T-helper 1 cell treated with Interleukin-12 subunit alpha and Interleukin-12 subunit beta and Interleukin-4 antibody, amounts not matched to agents 30 ng/mL and 1 ng/mL, for 36 hours (primary cell): ENCODE results near the gene HAPLN3. TPM values are rescaled to one million over a fixed set of nuclear protein-coding genes. Genes with fewer than 3 reads are reported as not detected.

Experiments
- intact Hi-C: fragments of 100-400 bp; cut with micrococcal nuclease; formaldehyde crosslinking; loops from one replicate; pipeline ENCODE4 v1.15.1; 2024
- total RNA-seq: library from RNA; stranded (reverse); gene quantifications from 2 replicates; pipeline ENCODE4 v1.2.3, GENCODE V29; 2022

Gene HAPLN3
- total RNA-seq, 1 donor from 2014 or later, result 191 TPM

GRCh38 chr15:88834211-88834812, 61.0 kb downstream of the HAPLN3 start:
- intact Hi-C loops, result loop anchor here (1.0 to 5.0 kb wide), 2 partner anchors 210 to 367 kb away; partner anchors contain the start of genes MRPL46 and MRPS11

GRCh38 chr15:88833731-88834100, 61.6 kb downstream of the HAPLN3 start:
- intact Hi-C loops, result loop anchor here (1.0 to 5.0 kb wide), 2 partner anchors 209 to 366 kb away; partner anchors contain the start of genes MRPL46 and MRPS11

GRCh38 chr15:88832820-88833730, 62.3 kb downstream of the HAPLN3 start:
- intact Hi-C loops, result loop anchor here (5.0 kb wide), 1 partner anchor 366 kb away; the partner anchor contains the start of genes MRPL46 and MRPS11

GRCh38 chr15:88830016-88830415, 65.3 kb downstream of the HAPLN3 start:
- intact Hi-C loops, result loop anchor here (5.0 kb wide), 1 partner anchor 363 kb away; the partner anchor contains the start of genes MRPL46 and MRPS11

GRCh38 chr15:88828791-88829190, 66.6 kb downstream of the HAPLN3 start:
- intact Hi-C loops, result no loop called here

Other genes starting within 250 kb of the HAPLN3 start
- gene ACAN, start 92.1 kb downstream of the HAPLN3 start, total RNA-seq, result not detected in 2 replicates
- 15.2 and 18.7 TPM in 2 replicates for gene MFGE8, start 17.8 kb upstream of the HAPLN3 start, total RNA-seq
- gene ABHD2, start 192.9 kb upstream of the HAPLN3 start, total RNA-seq, result 64.3 and 65.0 TPM in 2 replicates